PC-3 (cell line): Measurements from ENCODE around the gene FAR2. TPM values are rescaled to one million over a fixed set of nuclear protein-coding genes. Genes with fewer than 3 reads are reported as not detected.

ENCODE experiments used
- ATAC-seq: fragments of 200-7000 bp; cut with Tn5 transposase; 2 replicates; pipeline ENCODE4 v1.9.1; 2020; ENCODE audit warnings: mild to moderate bottlenecking, moderate library complexity
- BruUV-seq: library from RNA; stranded (reverse); fragments of 400-500 nt; replicated peaks from 2 replicates; lab custom pipeline; 2021; lab: Mats Ljungman, UMichigan
- CTCF ChIA-PET: fragments of 300-600 bp; sonication (Branson Sonifier 250); formaldehyde crosslinking; loops from one replicate; lab custom pipeline; 2022; ENCODE audit warnings: antibody characterized with exemption; lab: Charles Lee
- POLR2A ChIA-PET: fragments of 300-600 bp; sonication (Branson Sonifier 250); formaldehyde crosslinking; loops from one replicate; lab custom pipeline; 2022; ENCODE audit warnings: antibody characterized with exemption; ENCODE audit not compliant: unreplicated experiment; lab: Charles Lee
- DNase-seq: peaks from one replicate; pipeline ENCODE4 v3.0.0-alpha.2; 2015
- H2AFZ ChIP-seq: fragments of 300-600 bp; sonication (generic); 2 replicates; pipeline ENCODE4 v1.6.0; 2016; ENCODE audit warnings: antibody characterized with exemption, low read length
- H3F3A ChIP-seq: fragments of 300-600 bp; sonication (generic); one replicate; pipeline ENCODE4 v1.6.0; 2017; ENCODE audit warnings: antibody characterized with exemption, low read length, control low read depth, mild to moderate bottlenecking; ENCODE audit not compliant: unreplicated experiment
- H3K27ac ChIP-seq: fragments of 300-600 bp; sonication (generic); 2 replicates; pipeline ENCODE4 v1.5.1; 2016; ENCODE audit warnings: mild to moderate bottlenecking, low read length
- H3K27me3 ChIP-seq: fragments of 300-600 bp; sonication (generic); 2 replicates; pipeline ENCODE4 v1.6.1; 2016; ENCODE audit warnings: low read length, mixed read lengths
- H3K36me3 ChIP-seq: fragments of 300-600 bp; sonication (generic); 2 replicates; pipeline ENCODE4 v1.6.1; 2016; ENCODE audit warnings: low read depth, mixed run types, low read length, mixed read lengths
- H3K4me1 ChIP-seq: fragments of 300-600 bp; sonication (generic); 2 replicates; pipeline ENCODE4 v1.5.1; 2016; ENCODE audit warnings: low read length; ENCODE audit not compliant: insufficient read depth
- H3K4me2 ChIP-seq: fragments of 300-600 bp; sonication (generic); 2 replicates; pipeline ENCODE4 v1.6.0; 2016; ENCODE audit warnings: low read length
- H3K4me3 ChIP-seq: fragments of 300-600 bp; sonication (generic); 2 replicates; pipeline ENCODE4 v1.5.1; 2016; ENCODE audit warnings: mild to moderate bottlenecking, low read length, mixed read lengths
- H3K79me2 ChIP-seq: fragments of 300-600 bp; sonication (generic); 2 replicates; pipeline ENCODE4 v1.6.1; 2017; ENCODE audit warnings: low read length, mixed read lengths
- H3K9ac ChIP-seq: fragments of 300-600 bp; sonication (generic); 2 replicates; pipeline ENCODE4 v1.6.0; 2016; ENCODE audit warnings: mild to moderate bottlenecking, low read length
- H3K9me2 ChIP-seq: fragments of 300-600 bp; sonication (generic); replicated peaks from 2 replicates; pipeline ENCODE4 v1.6.1; 2016; ENCODE audit warnings: mixed run types, low read length, mixed read lengths
- H3K9me3 ChIP-seq: fragments of 300-600 bp; sonication (generic); 2 replicates; pipeline ENCODE4 v1.6.1; 2016; ENCODE audit warnings: low read length, mixed read lengths
- H4K20me1 ChIP-seq: fragments of 300-600 bp; sonication (generic); 2 replicates; pipeline ENCODE4 v1.6.1; 2016; ENCODE audit warnings: low read length, mixed read lengths
- CTCF ChIP-seq: fragments of 300-600 bp; sonication (generic); conservative IDR thresholded peaks from 2 replicates; pipeline ENCODE4 v1.5.1; 2017; ENCODE audit warnings: antibody characterized with exemption, low read depth, mild to moderate bottlenecking, low read length
- EZH2 ChIP-seq: fragments of 300-600 bp; sonication (generic); IDR thresholded peaks from one replicate; pipeline ENCODE4 v1.6.1; 2017; ENCODE audit warnings: antibody characterized with exemption, mild to moderate bottlenecking, low read length; ENCODE audit not compliant: unreplicated experiment
- EZH2phosphoT487 ChIP-seq: fragments of 300-600 bp; sonication (generic); IDR thresholded peaks from 2 replicates; pipeline ENCODE4 v1.6.1; 2018; ENCODE audit warnings: mild to moderate bottlenecking, antibody characterized with exemption, low read length, borderline replicate concordance
- intact Hi-C: fragments of 100-400 bp; cut with micrococcal nuclease; formaldehyde crosslinking; loops from 2 replicates; pipeline ENCODE4 v1.9.0; 2023
- total RNA-seq: library from RNA; depleted of rRNA; stranded (reverse); fragments of >200 nt; gene quantifications from 2 replicates; pipeline ENCODE4 v1.2.3, GENCODE V29; 2014

FAR2 gene
- total RNA-seq, 1 experiment from 2014 or later, result 10.2 TPM

GRCh38 chr12:29337325-29337724 is 188.2 kb downstream of the FAR2 start:
- no TSS peak for BruUV-seq
- peaks cover 31% of the 10 kb centered on the region for H3K36me3 ChIP-seq
- no peaks in the 10 kb centered on the region for H3K4me1 ChIP-seq
- H3K79me2 ChIP-seq, result no peaks in the 10 kb centered on the region
- ATAC-seq (no peak), DNase-seq (no peak)
- intact Hi-C loops, result no loop called here
- H3K27me3 ChIP-seq, result no peaks in the 10 kb centered on the region
- no peaks in the 10 kb centered on the region for H3K9me2 ChIP-seq
- H3F3A ChIP-seq, result no peaks in the 10 kb centered on the region
- TF ChIP-seq EZH2phosphoT487, result no peak
- TF ChIP-seq CTCF, result no peak
- TF ChIP-seq EZH2, result no peak
- POLR2A ChIA-PET, result interaction anchor here (0.6 kb wide), 1 partner anchor 19 kb away, joined by 4 read pairs; no protein-coding TSS in a partner anchor
- CTCF ChIA-PET, result no interaction called here
- H4K20me1 ChIP-seq, result no peaks in the 10 kb centered on the region
- H3K27ac ChIP-seq, result no peak overlapping the region
- no peak overlapping the region for H3K4me3 ChIP-seq
- H3K9me3 ChIP-seq, result no peaks in the 10 kb centered on the region
- no peak overlapping the region for H3K9ac ChIP-seq
- no peak overlapping the region for H2AFZ ChIP-seq
- H3K4me2 ChIP-seq, result no peak overlapping the region

- ChIA-PET POLR2A (interaction anchor here (0.6 kb wide), 1 partner anchor 38 kb away, joined by 3 read pairs; no protein-coding TSS in a partner anchor), CTCF (no interaction called here)
- no peaks in the 10 kb centered on the region for H3K9me3 ChIP-seq
- H3K79me2 ChIP-seq, result no peaks in the 10 kb centered on the region
- H2AFZ ChIP-seq, result no peak overlapping the region
- H3K4me3 ChIP-seq, result no peak overlapping the region
- no peak overlapping the region for H3K27ac ChIP-seq
- H3K9ac ChIP-seq, result no peak overlapping the region
- intact Hi-C loops, result no loop called here
- H3F3A ChIP-seq, result no peaks in the 10 kb centered on the region
- DNase-seq, result no peak
- TF ChIP-seq CTCF (no peak), EZH2 (no peak), EZH2phosphoT487 (no peak)
- H3K9me2 ChIP-seq, result no peaks in the 10 kb centered on the region
- no peaks in the 10 kb centered on the region for H4K20me1 ChIP-seq
- H3K4me2 ChIP-seq, result no peak overlapping the region
- H3K4me1 ChIP-seq, result no peaks in the 10 kb centered on the region
- ATAC-seq, result no peak
- BruUV-seq, result no TSS peak
- peaks cover 80% of the 10 kb centered on the region for H3K36me3 ChIP-seq
- H3K27me3 ChIP-seq, result no peaks in the 10 kb centered on the region
These were observed 194.1 kb downstream of the FAR2 start for GRCh38 chr12:29343022-29343799.

GRCh38 chr12:29346769-29347421 is 197.8 kb downstream of the FAR2 start:
- Histone ChIP-seq H3F3A (no peaks in the 10 kb centered on the region), H2AFZ (no peak overlapping the region), H3K79me2 (no peaks in the 10 kb centered on the region), H3K9me2 (no peaks in the 10 kb centered on the region), H3K27me3 (no peaks in the 10 kb centered on the region), H3K4me1 (peaks cover 11% of the 10 kb centered on the region), H3K9me3 (no peaks in the 10 kb centered on the region), H4K20me1 (peaks cover 13% of the 10 kb centered on the region; the same call in 1 of the 2 replicates), H3K4me2 (no peak overlapping the region), H3K4me3 (no peak overlapping the region), H3K36me3 (peaks cover 77% of the 10 kb centered on the region), H3K9ac (no peak overlapping the region), H3K27ac (no peak overlapping the region)
- DNase-seq, result no peak
- TF ChIP-seq EZH2, result no peak
- no peak for TF ChIP-seq EZH2phosphoT487
- TF ChIP-seq CTCF, result no peak
- BruUV-seq, result no TSS peak
- CTCF ChIA-PET, result no interaction called here
- intact Hi-C loops, result no loop called here
- POLR2A ChIA-PET, result no interaction called here
- no peak for ATAC-seq
